Left kidney (tissue), 8 donors: ENCODE results near the gene NPTXR. TPM values are rescaled to one million over a fixed set of nuclear protein-coding genes. Genes with fewer than 3 reads are reported as not detected.

ENCODE experiments used
- DNase-seq: peaks from one replicate; pipeline ENCODE4 v3.0.0-alpha.2; 2013
- long read RNA-seq, 8 donors: transcript quantifications; one replicate each; lab custom pipeline, GENCODE V29; 2026
- polyA plus RNA-seq: library from polyadenylated mRNA; unstranded; fragments of 120-200 nt; gene quantifications from one replicate; pipeline ENCODE4 v1.2.1, GENCODE V29; 2013; ENCODE audit not compliant: insufficient read length

NPTXR gene
- 4.2 TPM for polyA plus RNA-seq
- long read RNA-seq, donor 1, full-length matches to known transcripts = 3 of 3 reads
- long read RNA-seq, donor 1, partial matches to known transcripts = 0 of 3 reads
- long read RNA-seq, donor 1, other reads (novel, unspliced or antisense) = 0 of 3 reads
- long read RNA-seq, donor 2, full-length matches to known transcripts = 1 of 1 reads
- long read RNA-seq, donor 2, partial matches to known transcripts = 0 of 1 reads
- long read RNA-seq, donor 2, other reads (novel, unspliced or antisense) = 0 of 1 reads
- long read RNA-seq, donor 3, full-length matches to known transcripts = 3 of 3 reads
- long read RNA-seq, donor 3, partial matches to known transcripts = 0 of 3 reads
- long read RNA-seq, donor 3, other reads (novel, unspliced or antisense) = 0 of 3 reads
- long read RNA-seq, donor 4 = 0 reads
- long read RNA-seq, donor 5 = 0 reads
- long read RNA-seq, donor 6, full-length matches to known transcripts = 3 of 3 reads
- long read RNA-seq, donor 6, partial matches to known transcripts = 0 of 3 reads
- long read RNA-seq, donor 6, other reads (novel, unspliced or antisense) = 0 of 3 reads
- long read RNA-seq, donor 7, full-length matches to known transcripts = 2 of 2 reads
- long read RNA-seq, donor 7, partial matches to known transcripts = 0 of 2 reads
- long read RNA-seq, donor 7, other reads (novel, unspliced or antisense) = 0 of 2 reads
- long read RNA-seq, donor 8 = 0 reads

DNA sequence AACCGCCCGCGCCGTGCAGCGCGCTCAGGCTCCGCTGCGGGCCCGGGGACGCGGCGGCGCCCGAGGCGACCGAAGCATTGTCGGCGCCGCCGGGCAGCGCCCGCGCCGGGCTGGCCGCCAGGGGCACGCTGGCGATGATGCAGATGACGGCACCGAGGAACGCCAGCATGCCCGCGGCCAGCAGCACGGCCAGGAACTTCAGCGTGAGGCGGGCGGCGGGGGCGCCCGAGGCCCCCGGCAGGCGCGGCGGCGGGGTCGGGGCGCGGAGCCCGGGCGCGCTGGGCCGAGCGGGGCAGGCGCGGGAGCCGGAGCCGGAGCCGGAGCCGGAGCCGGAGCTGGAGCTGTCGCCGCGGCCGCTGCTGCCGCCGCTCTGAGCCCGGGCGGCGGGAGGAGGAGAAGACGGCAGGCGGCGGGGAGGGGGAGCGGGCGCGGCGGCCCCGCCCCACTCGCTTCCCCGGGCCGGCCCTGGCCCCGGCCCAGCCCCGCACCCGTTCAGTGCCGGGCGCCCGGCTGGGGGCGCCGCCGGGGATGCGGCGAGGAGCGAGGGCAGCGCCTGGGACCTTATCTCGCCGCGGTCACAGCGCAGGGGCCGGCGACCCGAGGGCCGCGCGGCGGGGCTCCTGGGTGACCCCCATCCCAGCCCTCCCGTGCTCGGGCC, at the start of gene NPTXR:
TSS of gene NPTXR (minus strand) at position 372 of the 658 bp plus-strand sequence.
- DNase-seq = peak; percentile 43

- DNase-seq = no peak
Observed at GRCh38 chr22:38891256-38891655, 47.4 kb upstream of the NPTXR start.

DNA sequence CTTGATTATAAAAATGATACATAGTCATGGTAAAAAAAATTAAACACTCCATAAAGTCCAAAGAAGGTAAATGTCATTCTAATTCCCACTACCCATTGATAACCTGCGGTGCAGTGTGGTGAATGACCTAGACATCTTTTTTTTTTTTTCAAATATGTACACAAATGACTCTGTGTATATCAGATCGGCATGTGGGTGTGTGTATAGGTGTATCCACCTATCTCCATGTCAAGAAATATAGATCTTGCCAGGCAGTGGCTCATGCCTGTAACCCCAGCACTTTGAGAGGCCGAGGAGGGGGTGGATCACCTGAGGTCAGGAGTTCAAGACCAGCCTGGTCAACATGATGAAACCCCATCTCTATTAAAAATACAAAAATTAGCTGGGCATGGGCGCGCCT, 46.5 kb upstream of the NPTXR start:
- DNase-seq = no peak

- DNase-seq = no peak
Observed at GRCh38 chr22:38886333-38886732, 42.5 kb upstream of the NPTXR start.

- no peak for DNase-seq
Observed at GRCh38 chr22:38882972-38883622, 39.3 kb upstream of the NPTXR start.

- DNase-seq = no peak
Observed at GRCh38 chr22:38881997-38882879, 38.4 kb upstream of the NPTXR start.

GRCh38 chr22:38881464-38881871, 37.6 kb upstream of the NPTXR start:
- DNase-seq = no peak

DNA sequence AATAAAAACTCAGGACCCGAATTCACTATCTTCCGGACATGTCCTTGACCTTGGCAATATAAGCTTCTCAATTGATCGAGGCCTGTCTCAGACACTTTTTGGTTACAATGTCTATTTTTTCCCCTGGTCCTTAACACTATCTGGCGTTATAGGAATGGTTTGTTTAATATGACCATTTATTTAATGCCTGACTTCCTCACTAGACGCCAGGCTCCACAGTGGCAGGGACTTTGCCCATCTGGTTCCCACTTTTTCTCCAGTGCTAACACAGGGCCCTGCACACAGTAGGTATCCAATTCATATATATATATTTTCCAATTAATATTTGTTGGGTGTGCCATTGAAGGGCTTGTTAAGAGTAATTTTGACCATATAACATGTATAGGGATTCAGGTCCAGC, 36.1 kb upstream of the NPTXR start:
- no peak for DNase-seq

DNA sequence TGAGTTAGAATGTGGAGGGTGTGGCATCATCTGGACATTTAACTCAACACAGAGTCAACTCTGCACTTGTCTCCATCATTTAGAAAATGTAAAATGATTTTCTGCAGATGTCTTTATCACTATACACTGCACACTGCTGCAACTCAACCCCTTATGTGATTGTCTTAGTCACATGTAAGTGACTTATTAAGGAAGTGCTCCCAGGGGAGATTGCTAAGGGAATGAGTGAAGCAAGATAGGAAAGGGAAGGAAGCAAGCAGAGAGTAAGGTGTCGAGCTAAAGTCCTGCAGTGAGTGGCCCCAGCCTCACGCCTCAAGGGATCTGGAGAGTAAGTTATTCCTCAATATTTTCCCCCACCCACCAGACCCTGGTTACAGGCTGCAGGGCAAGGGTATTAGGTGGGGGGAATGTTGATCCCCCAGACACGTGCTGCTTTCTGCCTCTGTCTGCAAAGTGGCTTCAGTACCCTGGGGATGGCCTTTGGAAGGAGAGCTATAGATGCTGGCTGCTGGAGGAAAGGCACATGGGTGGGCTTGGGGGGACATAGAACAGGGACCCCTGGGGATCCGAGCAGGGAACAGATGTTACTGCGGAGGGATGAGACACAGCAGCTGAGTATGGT, 35.4 kb upstream of the NPTXR start:
- DNase-seq = no peak

DNA sequence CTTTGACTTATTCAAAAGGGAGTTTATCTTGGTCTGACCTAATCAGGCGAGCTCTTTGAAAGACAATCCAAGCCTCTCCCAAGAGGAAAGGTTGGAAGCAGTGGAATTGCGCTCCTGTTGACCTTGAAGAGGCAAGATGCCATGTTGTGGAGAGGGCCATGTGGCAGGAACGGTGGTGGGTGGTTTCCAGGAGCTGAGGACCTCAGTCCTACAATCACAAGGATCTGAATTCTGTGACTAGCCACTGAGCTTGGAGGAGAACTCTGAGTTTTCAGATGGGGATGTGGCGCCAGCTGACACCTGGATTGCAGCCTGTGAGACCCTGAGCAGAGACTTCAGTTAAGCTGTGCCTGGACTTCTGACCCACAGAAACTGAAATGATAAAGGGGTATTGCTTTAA, 34.2 kb upstream of the NPTXR start:
- DNase-seq = no peak

- no peak for DNase-seq
Observed at GRCh38 chr22:38874529-38875222, 30.8 kb upstream of the NPTXR start.

DNA sequence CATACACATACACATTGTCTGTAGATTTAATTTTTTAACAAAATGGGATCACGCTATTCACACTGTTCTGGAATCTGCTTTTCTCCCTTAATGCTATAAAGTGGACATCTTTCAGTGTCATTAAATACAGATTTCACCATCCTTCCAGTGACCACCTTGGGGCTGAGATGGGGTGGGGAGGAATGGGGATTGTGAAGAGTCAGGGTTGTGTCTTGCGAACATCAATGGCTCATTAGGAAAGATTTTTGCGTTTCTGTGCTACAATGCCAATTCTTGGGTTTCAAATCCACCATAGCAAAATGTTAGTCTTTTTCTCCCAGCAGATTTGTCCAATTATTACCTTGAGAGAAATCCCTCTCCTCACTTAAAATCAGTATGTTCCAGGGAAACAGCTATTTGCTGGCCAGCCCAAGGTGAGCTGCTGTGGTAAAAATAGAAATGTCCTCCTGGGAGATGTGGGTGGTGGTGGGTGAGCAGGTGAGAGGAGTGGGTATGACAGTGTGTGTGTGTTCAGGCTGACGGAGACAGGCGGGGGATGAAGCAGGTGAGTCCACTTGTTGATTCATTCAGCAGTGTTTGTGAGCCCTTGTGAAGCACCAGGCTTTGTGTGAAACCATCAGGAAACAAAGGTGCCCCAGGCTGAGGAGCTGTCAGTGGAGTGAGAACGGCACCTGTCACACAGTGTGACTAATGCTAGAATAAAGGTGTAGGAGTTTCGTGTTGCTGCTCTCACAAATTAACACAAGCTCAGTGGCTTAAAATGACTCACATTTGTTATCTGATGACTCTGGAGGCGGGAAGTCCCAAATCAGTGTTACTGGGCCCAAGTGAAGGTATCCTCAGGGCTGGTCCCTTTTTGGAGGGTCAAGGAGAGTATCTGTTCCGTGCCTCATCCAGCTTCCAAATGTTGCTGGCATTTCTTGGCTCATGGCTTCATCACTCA, 29.9 kb upstream of the NPTXR start:
- DNase-seq = no peak

DNA sequence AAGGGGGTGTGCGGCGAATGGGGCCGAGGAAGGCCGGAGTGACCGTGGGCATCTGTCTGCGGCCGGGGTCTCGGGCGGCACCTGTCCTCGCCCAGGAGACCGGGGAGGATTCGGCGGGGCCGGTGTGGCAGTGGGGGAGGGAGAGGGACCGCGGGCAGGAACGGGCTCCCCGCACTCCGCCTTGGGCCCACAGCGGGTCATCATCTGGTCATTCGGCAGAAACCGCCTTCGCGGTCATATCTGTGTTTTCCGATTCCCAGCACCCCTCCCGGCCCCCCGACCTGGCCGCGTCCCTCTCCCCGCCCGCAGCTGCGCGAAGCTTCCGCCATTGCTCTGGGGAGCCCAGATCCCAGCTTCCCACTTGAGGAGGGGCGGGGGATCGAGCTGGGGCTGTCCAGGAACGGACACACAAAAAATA, 29.0 kb upstream of the NPTXR start:
- no peak for DNase-seq

DNA sequence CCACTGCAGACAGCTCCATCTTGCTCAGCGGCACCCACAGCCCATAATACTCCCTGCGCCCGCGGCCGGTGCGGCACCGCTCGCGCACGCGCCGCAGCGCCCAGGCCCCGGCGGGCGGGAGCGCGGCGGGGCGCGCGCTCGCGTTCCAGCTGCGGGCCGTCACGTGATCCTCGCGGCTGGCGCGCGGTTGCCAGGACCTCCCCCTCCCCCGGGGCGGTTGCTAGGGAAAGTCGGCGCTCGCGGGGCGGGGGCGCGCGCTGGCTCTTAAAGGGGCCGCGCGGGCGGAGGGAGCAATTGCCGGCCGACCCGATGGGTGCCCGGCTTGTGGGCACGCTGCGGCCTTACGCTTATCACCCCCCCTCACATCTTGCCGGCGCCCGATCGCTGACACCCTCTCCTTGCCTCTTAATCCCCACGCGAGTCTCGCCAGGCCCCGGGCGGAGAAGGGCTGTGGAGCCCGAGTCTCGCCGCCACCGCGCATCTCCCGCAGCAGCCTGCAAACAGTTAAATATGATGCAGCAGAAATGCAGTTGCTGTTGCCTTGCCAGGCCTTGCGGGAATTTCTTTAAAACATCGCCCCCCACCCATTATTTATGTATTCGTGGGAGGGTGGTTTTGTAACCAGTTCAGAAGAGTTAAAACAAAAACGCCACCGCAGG, 28.5 kb upstream of the NPTXR start, which contains the start of gene CBX6:
TSS of gene CBX6 (minus strand) at position 45 of the 659 bp plus-strand sequence. CDS start at position 19, 26 bp downstream.
- peak; percentile 95 for DNase-seq

GRCh38 chr22:38871360-38872171, 27.7 kb upstream of the NPTXR start:
- DNase-seq = no peak

GRCh38 chr22:38870791-38871359, 27.0 kb upstream of the NPTXR start:
- DNase-seq = no peak

DNA sequence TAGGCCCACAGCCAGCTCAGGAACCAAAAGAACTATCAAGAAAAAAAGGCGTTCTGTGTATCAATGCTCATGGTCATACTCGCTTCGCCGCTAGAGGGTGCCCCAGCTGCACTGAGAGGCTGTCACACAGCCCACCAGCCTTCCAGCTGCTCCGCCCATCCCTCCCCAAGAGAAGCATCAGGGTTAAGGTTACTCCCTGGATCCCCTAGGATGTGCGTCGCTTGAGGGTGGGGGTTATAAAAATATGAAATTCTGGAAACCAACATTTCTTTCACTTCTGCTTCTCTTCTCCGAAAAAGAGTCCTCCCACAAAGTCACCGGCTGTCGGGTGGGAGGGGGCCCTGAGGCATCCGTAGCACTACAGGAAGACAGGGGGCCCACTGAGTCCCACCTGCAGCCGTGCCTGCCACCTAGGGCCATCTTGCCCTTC, 26.5 kb upstream of the NPTXR start:
- peak; percentile 86 for DNase-seq
